GM20000 (cell line): ENCODE data around the gene ANKRD60.

Source experiments
- DNase-seq: peaks from one replicate; pipeline ENCODE4 v3.0.0; 2012; ENCODE audit warnings: low spot score
- CTCF ChIP-seq: IDR thresholded peaks from 2 replicates; pipeline ENCODE4 v1.5.1; 2012; ENCODE audit warnings: mild to moderate bottlenecking, control low read depth; ENCODE audit errors: extremely low read depth, missing control alignments

The ANKRD60 gene

GRCh38 chr20:58198901-58199355, 29.5 kb downstream of the ANKRD60 start:
- TF ChIP-seq CTCF: no peak
- DNase-seq: no peak

- no peak for DNase-seq
- TF ChIP-seq CTCF: no peak
Measured at GRCh38 chr20:58198384-58198783, 30.1 kb downstream of the ANKRD60 start.

DNA sequence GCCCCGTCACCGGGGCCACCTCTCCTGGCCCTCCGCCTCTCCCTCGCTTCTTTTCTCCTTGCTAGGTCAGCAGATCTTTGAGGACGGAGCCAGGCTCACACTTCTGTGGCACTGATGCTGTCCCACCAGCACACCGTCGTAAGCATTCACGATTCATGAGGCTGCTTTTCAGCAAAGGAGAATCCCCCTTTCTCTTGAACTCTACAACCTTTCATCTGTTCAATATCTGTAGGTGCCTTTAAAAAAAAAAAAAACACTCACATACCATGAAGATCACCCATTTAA, 31.3 kb downstream of the ANKRD60 start:
- DNase-seq: no peak
- no peak for TF ChIP-seq CTCF

DNA sequence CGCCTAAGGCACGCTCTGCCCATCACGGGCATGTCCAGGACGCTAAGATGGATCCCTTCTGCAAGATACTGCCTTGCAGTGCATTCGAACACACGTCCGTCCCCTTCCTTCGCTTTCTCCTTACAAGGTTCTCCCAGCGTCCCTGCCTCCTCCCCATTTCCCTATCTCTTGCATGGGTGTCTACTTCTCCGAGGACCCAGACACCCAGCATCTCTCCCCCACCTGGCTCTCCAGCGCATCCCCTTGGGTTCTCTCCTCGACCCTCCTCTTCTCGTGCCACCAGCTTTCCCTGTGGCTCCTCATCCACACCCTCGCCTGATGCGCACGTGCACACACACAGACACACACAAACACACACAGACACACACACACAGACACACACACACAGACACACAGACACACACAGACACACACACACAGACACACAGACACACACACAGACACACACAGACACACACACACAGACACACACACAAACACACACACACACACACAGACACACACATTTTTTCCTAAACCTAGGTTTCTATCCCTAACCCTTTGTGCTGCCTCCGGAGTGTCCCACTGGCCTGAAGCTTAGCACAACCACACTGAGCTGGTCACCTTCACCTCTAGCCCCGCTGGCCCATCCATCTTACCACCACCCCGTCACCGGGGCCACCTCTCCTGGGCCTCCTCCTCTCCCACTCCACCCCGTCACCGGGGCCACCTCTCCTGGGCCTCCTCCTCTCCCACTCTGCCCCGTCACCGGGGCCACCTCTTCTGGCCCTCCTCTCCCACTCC, 31.9 kb downstream of the ANKRD60 start:
- no peak for DNase-seq
- no peak for TF ChIP-seq CTCF

- no peak for TF ChIP-seq CTCF
Measured at GRCh38 chr20:58195047-58195446, 33.4 kb downstream of the ANKRD60 start.

GRCh38 chr20:58194175-58194791, 34.2 kb downstream of the ANKRD60 start:
- no peak for DNase-seq
- TF ChIP-seq CTCF: no peak

More at GRCh38 chr20:58195047-58195446, 33.4 kb downstream of the ANKRD60 start:
- DNase-seq: no peak

DNA sequence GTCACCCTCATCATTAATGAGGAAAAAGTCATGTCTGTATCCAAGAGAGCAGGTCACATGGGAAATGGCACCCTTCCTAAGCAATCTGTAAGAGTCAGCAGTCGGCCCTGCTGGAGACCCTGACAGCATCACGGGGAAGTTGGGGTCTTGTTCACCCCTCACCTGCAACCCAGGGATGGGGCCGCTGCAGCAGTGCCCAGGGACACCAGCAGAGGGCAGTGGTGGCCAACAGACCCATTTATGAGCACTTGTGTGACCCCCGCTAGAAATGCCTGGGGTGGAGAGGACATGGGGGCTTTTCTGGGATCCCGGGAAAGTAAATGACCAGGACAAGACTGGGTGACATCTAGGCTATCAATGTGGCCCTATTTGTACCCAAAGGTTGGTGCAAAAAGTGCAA, 35.9 kb downstream of the ANKRD60 start:
- DNase-seq: peak; percentile 56
- peak; percentile 67 for TF ChIP-seq CTCF
